ENCODE results near the gene WDFY2. TPM values are rescaled to one million over a fixed set of nuclear protein-coding genes. Genes with fewer than 3 reads are reported as not detected.

Gene WDFY2
- total and polyA plus RNA-seq, 8 donors = 11.4 to 25.2 (median 17.2) TPM

DNA sequence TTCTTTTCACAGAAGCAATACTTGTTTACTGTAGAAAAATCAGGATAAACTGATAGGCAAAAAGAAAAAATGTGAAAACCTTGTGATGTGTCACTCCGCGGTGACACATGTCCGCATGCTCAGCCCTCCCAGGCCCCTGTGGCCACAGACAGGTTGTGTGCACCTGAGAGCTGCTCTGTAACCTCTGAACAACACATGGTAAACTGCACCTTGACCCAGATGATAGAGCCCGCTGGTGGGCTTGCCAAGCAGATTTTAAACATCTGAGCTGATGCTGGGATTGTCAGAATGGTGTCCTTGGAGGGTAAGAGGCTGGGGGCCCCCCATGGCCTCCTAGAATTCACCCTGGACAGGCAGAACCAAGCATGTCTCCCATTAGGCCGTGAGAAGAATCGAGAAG, 185.9 kb downstream of the WDFY2 start:
- 47 to 50% methylated on average over 6 of the region's 6 CpGs for WGBS, 2 donors
- Histone ChIP-seq H3K9me3 (no peaks in the 10 kb centered on the region), H3K36me3 (peaks cover 0 to 8% (median 0%) of the 10 kb centered on the region in 3 donors), H3K4me3 (no peak overlapping the region), H3K4me1 (peaks cover 35 to 45% (median 36%) of the 10 kb centered on the region in 3 donors), H3K27me3 (no peaks in the 10 kb centered on the region), H3K27ac (peak overlapping the region; percentile 84 to 93 (median 90))
- intact Hi-C loops (cut with DNase I) = no loop called here
- DNase-seq = peak in 3 of 6 donors; percentile 59 to 70 (median 65)
- TF ChIP-seq, protein P1, sequence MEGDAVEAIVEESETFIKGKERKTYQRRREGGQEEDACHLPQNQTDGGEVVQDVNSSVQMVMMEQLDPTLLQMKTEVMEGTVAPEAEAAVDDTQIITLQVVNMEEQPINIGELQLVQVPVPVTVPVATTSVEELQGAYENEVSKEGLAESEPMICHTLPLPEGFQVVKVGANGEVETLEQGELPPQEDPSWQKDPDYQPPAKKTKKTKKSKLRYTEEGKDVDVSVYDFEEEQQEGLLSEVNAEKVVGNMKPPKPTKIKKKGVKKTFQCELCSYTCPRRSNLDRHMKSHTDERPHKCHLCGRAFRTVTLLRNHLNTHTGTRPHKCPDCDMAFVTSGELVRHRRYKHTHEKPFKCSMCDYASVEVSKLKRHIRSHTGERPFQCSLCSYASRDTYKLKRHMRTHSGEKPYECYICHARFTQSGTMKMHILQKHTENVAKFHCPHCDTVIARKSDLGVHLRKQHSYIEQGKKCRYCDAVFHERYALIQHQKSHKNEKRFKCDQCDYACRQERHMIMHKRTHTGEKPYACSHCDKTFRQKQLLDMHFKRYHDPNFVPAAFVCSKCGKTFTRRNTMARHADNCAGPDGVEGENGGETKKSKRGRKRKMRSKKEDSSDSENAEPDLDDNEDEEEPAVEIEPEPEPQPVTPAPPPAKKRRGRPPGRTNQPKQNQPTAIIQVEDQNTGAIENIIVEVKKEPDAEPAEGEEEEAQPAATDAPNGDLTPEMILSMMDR (IDR thresholded peaks at IDR 0.05) = no peak
- no peak for FAIRE-seq
- ATAC-seq = peak; percentile 33 to 43 (median 42)

DNA sequence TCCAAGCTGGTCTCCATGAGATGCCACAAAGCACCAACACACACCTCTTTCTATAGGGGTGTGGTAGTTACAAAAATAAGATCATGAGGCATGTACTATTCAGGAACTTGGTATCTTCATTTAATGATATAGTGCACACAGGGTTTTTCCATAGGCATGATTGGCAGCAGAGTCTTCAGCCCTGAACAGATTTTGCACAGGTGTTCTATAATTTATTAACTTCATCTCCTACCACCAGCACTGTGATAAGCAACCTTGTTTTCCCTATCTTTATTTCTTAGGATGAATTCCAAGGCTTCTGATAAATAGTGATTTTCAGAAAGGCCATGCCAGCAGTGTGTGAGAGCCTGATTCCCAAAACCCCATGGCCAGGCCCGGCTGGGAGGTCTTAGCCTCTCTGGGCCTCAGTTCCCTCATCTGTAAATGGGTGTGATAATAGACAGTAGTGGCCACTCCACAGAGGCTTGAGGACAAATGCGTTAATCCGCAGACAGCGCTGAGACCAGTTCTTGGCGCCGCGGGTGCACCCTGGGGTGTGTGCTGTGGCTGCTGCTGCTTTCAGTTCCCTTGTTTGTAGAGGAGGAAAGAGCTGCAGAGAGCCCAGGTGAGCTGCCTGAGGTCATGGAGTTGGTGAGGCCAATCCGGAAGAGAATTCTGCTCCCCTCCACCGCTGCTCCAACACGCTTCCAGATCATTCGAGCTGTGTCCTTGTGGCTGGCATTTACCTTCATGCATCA, 186.6 kb downstream of the WDFY2 start:
- peaks cover 31 to 38% (median 35%) of the 10 kb centered on the region in 3 donors for H3K4me1 ChIP-seq
- peak in 4 of 6 donors; percentile 47 to 74 (median 70) for DNase-seq

DNA sequence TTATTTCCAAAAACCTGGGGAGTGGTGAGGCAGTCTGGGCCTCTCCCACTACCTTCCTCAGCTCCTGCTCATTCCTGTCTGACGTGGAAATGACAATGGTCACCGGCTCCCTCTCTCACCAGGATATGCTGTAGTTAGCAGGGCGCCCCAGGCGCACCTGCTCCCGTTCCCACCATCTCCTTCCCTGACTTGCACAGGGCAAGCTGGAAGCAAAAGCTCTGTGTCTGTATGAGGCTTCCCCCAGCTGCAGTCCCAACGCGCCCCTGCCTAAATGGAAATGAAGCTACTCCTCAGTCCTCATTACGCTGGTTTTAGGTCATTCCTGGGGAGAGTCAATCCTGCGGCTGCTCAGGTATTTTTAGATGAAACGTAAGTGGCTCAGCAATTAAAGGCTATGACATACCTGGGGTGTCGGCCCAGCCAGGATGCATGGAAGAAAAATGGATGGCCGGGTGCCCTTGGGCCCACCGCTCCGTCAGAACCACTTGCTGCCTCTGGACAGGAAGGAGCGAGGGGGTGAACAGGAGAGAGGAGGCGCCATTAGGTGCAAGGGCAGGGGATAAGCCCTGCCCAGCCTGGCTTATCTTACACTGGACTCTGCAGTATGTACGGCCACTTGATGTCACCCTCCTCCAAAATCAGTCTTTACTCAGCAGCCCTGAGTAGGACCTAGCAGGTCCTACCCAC, 187.3 kb downstream of the WDFY2 start:
- Histone ChIP-seq H3K4me1 (peaks cover 33 to 38% (median 37%) of the 10 kb centered on the region in 3 donors), H3K9me3 (no peaks in the 10 kb centered on the region), H3K4me3 (peak overlapping the region in 1 of 4 donors; percentile 25), H3K27me3 (no peaks in the 10 kb centered on the region), H3K27ac (peak overlapping the region; percentile 84 to 93 (median 90)), H3K36me3 (peaks cover 0 to 6% (median 0%) of the 10 kb centered on the region in 3 donors)
- ATAC-seq (peak; percentile 70 to 77 (median 74)), DNase-seq (peak; percentile 79 to 94 (median 92)), FAIRE-seq (no peak)
- WGBS, 2 donors = 38 to 42% methylated on average over 17 of the region's 17 CpGs
- intact Hi-C loops (cut with DNase I) = no loop called here
- TF ChIP-seq, protein P1 (IDR thresholded peaks at IDR 0.05) = no peak

More for the DNA sequence above, 186.6 kb downstream of the WDFY2 start:
- FAIRE-seq = no peak
- H3K9me3 ChIP-seq = no peaks in the 10 kb centered on the region
- peak overlapping the region; percentile 84 to 93 (median 90) for H3K27ac ChIP-seq
- no peaks in the 10 kb centered on the region for H3K27me3 ChIP-seq
- peak overlapping the region in 1 of 4 donors; percentile 25 for H3K4me3 ChIP-seq
- TF ChIP-seq, protein P1 (IDR thresholded peaks at IDR 0.05) = no peak
- H3K36me3 ChIP-seq = peaks cover 0 to 8% (median 0%) of the 10 kb centered on the region in 3 donors
- peak; percentile 66 to 80 (median 68) for ATAC-seq
- WGBS, 2 donors = 24 to 25% methylated on average over 11 of the region's 11 CpGs
- intact Hi-C loops (cut with DNase I) = no loop called here

DNA sequence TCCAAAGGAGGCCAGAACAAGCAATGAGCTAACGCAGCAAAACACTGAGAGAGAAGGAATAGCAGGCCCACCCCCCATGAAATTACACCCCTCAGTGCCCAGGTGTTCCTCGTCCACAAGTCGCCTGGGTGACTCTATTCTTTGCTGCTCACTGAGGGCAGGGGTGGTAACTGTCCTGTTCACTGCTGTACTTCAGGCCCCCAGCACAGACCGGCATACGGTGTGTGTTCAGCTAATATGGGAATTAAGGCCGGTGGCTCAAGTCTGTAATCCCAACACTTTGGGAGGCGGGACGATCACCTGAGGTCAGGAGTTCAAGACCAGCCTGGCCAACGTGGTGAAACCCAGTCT, 187.8 kb downstream of the WDFY2 start:
- H3K27me3 ChIP-seq = no peaks in the 10 kb centered on the region
- intact Hi-C loops (cut with DNase I) = no loop called here
- peaks cover 0 to under 1% (median 0%) of the 10 kb centered on the region in 3 donors for H3K36me3 ChIP-seq
- DNase-seq (no peak), FAIRE-seq (no peak), ATAC-seq (no peak)
- 45% methylated on average over 9 of the region's 9 CpGs for WGBS, 2 donors
- peak overlapping the region; percentile 84 to 93 (median 90) for H3K27ac ChIP-seq
- H3K4me1 ChIP-seq = peaks cover 38 to 43% (median 40%) of the 10 kb centered on the region in 3 donors
- H3K9me3 ChIP-seq = no peaks in the 10 kb centered on the region
- TF ChIP-seq, protein P1 (IDR thresholded peaks at IDR 0.05) = no peak
- H3K4me3 ChIP-seq = peak overlapping the region in 1 of 4 donors; percentile 25

Data from pancreas (tissue), 10 donors.